K562 (cell line): Measurements from ENCODE around the gene MGAT4B. TPM values are rescaled to one million over a fixed set of nuclear protein-coding genes. Genes with fewer than 3 reads are reported as not detected.

Source experiments
- ARHGAP35 ChIP-seq: fragments of 450-650 bp; IDR thresholded peaks from 2 replicates; pipeline ENCODE4 v1.6.1; 2018; ENCODE audit not compliant: partially characterized antibody
- CBX2 ChIP-seq: fragments of 200-600 bp; sonication (generic); IDR thresholded peaks from one replicate; pipeline ENCODE4 v1.6.1; 2012; ENCODE audit warnings: mild to moderate bottlenecking, low read length, inconsistent platforms; ENCODE audit not compliant: insufficient read depth, poor library complexity, severe bottlenecking
- CBX8 ChIP-seq: fragments of 200-600 bp; sonication (generic); IDR thresholded peaks from 2 replicates; pipeline ENCODE4 v1.6.1; 2012; ENCODE audit warnings: borderline replicate concordance, mixed run types, low read depth, mild to moderate bottlenecking, moderate library complexity, mixed read lengths, low read length, control low read depth, inconsistent platforms; ENCODE audit not compliant: poor library complexity, severe bottlenecking; ENCODE audit errors: extremely low read depth
- CCAR2 ChIP-seq: fragments of 200-400 bp; formaldehyde crosslinking; IDR thresholded peaks from 2 replicates; pipeline ENCODE4 v1.6.1; 2017; ENCODE audit warnings: mild to moderate bottlenecking, low read depth, low read length
- CHD1 ChIP-seq: fragments of 200-600 bp; sonication (generic); IDR thresholded peaks from one replicate; pipeline ENCODE4 v1.6.1; 2012; ENCODE audit warnings: mild to moderate bottlenecking, moderate library complexity, low read length, inconsistent platforms
- DLX4 ChIP-seq: fragments of 250-450 bp; sonication (Bioruptor Pico); IDR thresholded peaks from 2 replicates; pipeline ENCODE4 v1.6.1; 2021; ENCODE audit warnings: mild to moderate bottlenecking
- FOXJ3 ChIP-seq: sonication (generic); formaldehyde crosslinking; IDR thresholded peaks from 2 replicates; pipeline ENCODE4 v1.4.0; 2020; ENCODE audit warnings: mild to moderate bottlenecking, missing genetic modification reagents
- GTF2E2 ChIP-seq: fragments of 200-800 bp; sonication (Bioruptor generic); IDR thresholded peaks from 2 replicates; pipeline ENCODE4 v1.6.1; 2016; ENCODE audit warnings: missing genetic modification characterization, missing compliant biosample characterization
- KHSRP ChIP-seq: fragments of 450-650 bp; IDR thresholded peaks from 2 replicates; pipeline ENCODE4 v1.6.1; 2017
- KLF6 ChIP-seq: fragments of 250-450 bp; sonication (Bioruptor Pico); IDR thresholded peaks from 2 replicates; pipeline ENCODE4 v1.4.0; 2020; ENCODE audit warnings: mild to moderate bottlenecking, moderate library complexity, borderline replicate concordance
- LEF1 ChIP-seq: fragments of 450-650 bp; IDR thresholded peaks from 2 replicates; pipeline ENCODE4 v1.6.1; 2016; ENCODE audit warnings: mild to moderate bottlenecking
- MAFG ChIP-seq: fragments of 450-650 bp; conservative IDR thresholded peaks from 2 replicates; pipeline ENCODE4 v1.6.1; 2016; ENCODE audit warnings: missing genetic modification characterization, missing compliant biosample characterization
- MTA3 ChIP-seq: fragments of 450-650 bp; formaldehyde crosslinking; IDR thresholded peaks from 2 replicates; pipeline ENCODE4 v1.6.1; 2017; ENCODE audit warnings: mild to moderate bottlenecking, borderline replicate concordance
- NFE2L1 ChIP-seq: fragments of 450-650 bp; IDR thresholded peaks from 2 replicates; pipeline ENCODE4 v1.6.1; 2016; ENCODE audit warnings: missing genetic modification characterization, low read depth, mild to moderate bottlenecking, missing compliant biosample characterization, moderate library complexity, borderline replicate concordance
- NONO ChIP-seq, 2 experiments: fragments of 200-400 bp in 1 of 2; fragments of 450-650 bp in 1 of 2; formaldehyde crosslinking in 1 of 2; IDR thresholded peaks; 2 replicates each; pipeline ENCODE4 v1.6.1; 2017; ENCODE audit warnings: low read depth in 2 of 2, mild to moderate bottlenecking in 2 of 2, moderate library complexity in 2 of 2, low read length in 1 of 2
- PPARD ChIP-seq: fragments of 250-450 bp; sonication (Bioruptor Pico); IDR thresholded peaks from 2 replicates; pipeline ENCODE4 v1.8.0; 2022; ENCODE audit warnings: inconsistent platforms, mild to moderate bottlenecking, moderate library complexity
- PRPF4 ChIP-seq: fragments of 200-400 bp; formaldehyde crosslinking; IDR thresholded peaks from one replicate; pipeline ENCODE4 v1.6.1; 2017; ENCODE audit warnings: low read length, low read depth, mild to moderate bottlenecking; ENCODE audit not compliant: insufficient read depth, poor library complexity, severe bottlenecking
- SPI1 ChIP-seq: IDR thresholded peaks from 2 replicates; pipeline ENCODE4 v1.6.1; 2011; ENCODE audit warnings: low read depth, low read length, control low read depth, borderline replicate concordance
- SREBF2 ChIP-seq: sonication (generic); formaldehyde crosslinking; IDR thresholded peaks from 2 replicates; pipeline ENCODE4 v1.4.0; 2020; ENCODE audit warnings: mild to moderate bottlenecking, missing genetic modification reagents
- TAF9B ChIP-seq: fragments of 450-650 bp; IDR thresholded peaks from 2 replicates; pipeline ENCODE4 v1.6.1; 2018; ENCODE audit warnings: mild to moderate bottlenecking; ENCODE audit not compliant: partially characterized antibody
- USF1 ChIP-seq: sonication (generic); formaldehyde crosslinking; IDR thresholded peaks from 2 replicates; pipeline ENCODE4 v1.9.0; 2022; ENCODE audit warnings: mild to moderate bottlenecking, missing genetic modification reagents
- ZC3H11A ChIP-seq: IDR thresholded peaks from 2 replicates; pipeline ENCODE4 v1.6.1; 2012; ENCODE audit warnings: low read depth, low read length, improper control_type of control experiment
- ZNF232 ChIP-seq: sonication (generic); formaldehyde crosslinking; IDR thresholded peaks from 2 replicates; pipeline ENCODE4 v1.8.0; 2022; ENCODE audit warnings: mild to moderate bottlenecking, missing genetic modification reagents
- ZNF3 ChIP-seq: fragments of 250-450 bp; sonication (Bioruptor Pico); IDR thresholded peaks from 2 replicates; pipeline ENCODE4 v1.5.0; 2021; ENCODE audit warnings: mild to moderate bottlenecking, moderate library complexity
- ZNF639 ChIP-seq, 2 experiments: fragments of 200-800 bp in 1 of 2; sonication (Bioruptor generic) in 1 of 2; sonication (generic) in 1 of 2; formaldehyde crosslinking in 1 of 2; IDR thresholded peaks in 1 of 2; conservative IDR thresholded peaks in 1 of 2; 2 replicates each; pipeline versions ENCODE4 v1.5.0 to v1.6.1; 2016 to 2020; ENCODE audit warnings: missing compliant biosample characterization in 1 of 2, missing genetic modification characterization in 1 of 2, missing genetic modification reagents in 1 of 2
- ZNF764 ChIP-seq: fragments of 250-450 bp; sonication (Bioruptor Pico); IDR thresholded peaks from 2 replicates; pipeline ENCODE4 v1.4.0; 2020; ENCODE audit warnings: low read depth, mild to moderate bottlenecking, moderate library complexity
- polyA plus RNA-seq, 8 experiments: library from polyadenylated mRNA; depleted of rRNA in 4 of 8; stranded (reverse) in 5 of 8; unstranded in 3 of 8; fragments of >200 nt; fragmentation: Nextera tagmentation in 2 of 8; fragmentation: Illumina TruSeq in 1 of 8; extraction: Ambion mirVana in 2 of 8; extraction: Trizol in 1 of 8; gene quantifications; 2 replicates each; pipeline versions ENCODE4 v1.2.1 to v1.2.3, GENCODE V29; 2011 to 2014; ENCODE audit warnings: inconsistent platforms in 1 of 8, missing spikeins in 1 of 8
- total RNA-seq, 7 experiments: library from RNA; depleted of rRNA in 6 of 7; stranded (reverse); fragments of >200 nt in 6 of 7; fragmentation: Illumina TruSeq in 2 of 7; extraction: Trizol in 2 of 7; gene quantifications; 2 replicates each; pipeline versions ENCODE4 v1.2.1 to v1.2.3, GENCODE V29; 2011 to 2021; ENCODE audit warnings: low replicate concordance in 1 of 7

Gene MGAT4B
- total and polyA plus RNA-seq, 9 of the 15 experiments (the other 6 are each of a cell fraction or from before 2014, with no cell fraction given): 0.34 to 133 (median 75.4) TPM

GRCh38 chr5:179820483-179821297, 14.0 kb upstream of the MGAT4B start, which contains the start of gene SQSTM1 (continued):
- TF ChIP-seq ZC3H11A (no peak), PRPF4 (no peak), NONO (IDR thresholded peaks at IDR 0.05; ENCODE audit: low read depth in 2 of 2, low read length in 1 of 2) (peak; percentile 72 to 95; a peak in 3 of 4 replicates), DLX4 (no peak), KHSRP (no peak), ZNF639 (CRISPR knock-in tag; conservative IDR thresholded peaks at IDR 0.05 in 1 of 2, IDR thresholded peaks at IDR 0.05 in 1 of 2) (peak in 1 of 2 experiments; percentile 78; a peak in 2 of 4 replicates), PPARD (CRISPR knock-in tag) (no peak), SREBF2 (CRISPR knock-in tag) (no peak), MTA3 (peak; percentile 97), USF1 (CRISPR knock-in tag) (no peak), GTF2E2 (tag) (peak; percentile 98), KLF6 (CRISPR knock-in tag) (0 out of 2 replicates have a peak, but pooled peaks have one; percentile 17), CHD1 (no peak), CBX2 (no peak), CBX8 (no peak), TAF9B (no peak), LEF1 (0 out of 2 replicates have a peak, but pooled peaks have one; percentile 23), ZNF232 (CRISPR knock-in tag) (no peak), ZNF3 (CRISPR knock-in tag) (no peak), SPI1 (no peak), CCAR2 (no peak), ARHGAP35 (no peak), FOXJ3 (no peak), MAFG (tag) (peak; percentile 98), NFE2L1 (peak; percentile 94), ZNF764 (CRISPR knock-in tag) (no peak)
